ENCODE results near the gene TXNIP. TPM values are rescaled to one million over a fixed set of nuclear protein-coding genes. Genes with fewer than 3 reads are reported as not detected.
A peak's percentile ranks its signal among the peaks of the same experiment; 100 is the strongest.

The TXNIP gene
- polyA plus RNA-seq, 4 donors, result 85.4 to 652 (median 266) TPM

- 0 to 2% (median 0%) methylated on average over 39 to 44 of the region's 44 CpGs for WGBS, 3 donors
- FAIRE-seq, result no peak
- Histone ChIP-seq H3K4me1 (ENCODE audit: control insufficient read depth in 3 of 3, insufficient read depth in 2 of 3, low read depth in 1 of 3, low read length in 2 of 3) (peaks cover 2 to 43% (median 10%) of the 10 kb centered on the region in 3 donors), H3K27ac (ENCODE audit: low read depth in 1 of 3, low read length in 2 of 3) (peak overlapping the region in 2 of 3 donors; percentile 70 to 83), H3K27me3 (ENCODE audit: control insufficient read depth in 3 of 3, insufficient read depth in 3 of 3, low read length in 3 of 3) (peaks cover 0 to 61% (median 0%) of the 10 kb centered on the region in 3 donors), H3K9me3 (ENCODE audit: control insufficient read depth in 2 of 2, insufficient read depth in 1 of 2, low read depth in 1 of 2, low read length in 1 of 2) (no peaks in the 10 kb centered on the region), H3K4me3 (ENCODE audit: low read depth in 1 of 3, low read length in 3 of 3) (peak overlapping the region; percentile 38 to 65 (median 44)), H3K36me3 (ENCODE audit: control insufficient read depth in 3 of 3, insufficient read depth in 2 of 3, low read depth in 1 of 3, low read length in 3 of 3) (no peaks in the 10 kb centered on the region)
- peak; percentile 46 to 76 for DNase-seq
Observed at GRCh38 chr1:145960468-145961108, 35.8 kb downstream of the TXNIP start.

- FAIRE-seq, result no peak
- Histone ChIP-seq H3K9me3 (ENCODE audit: control insufficient read depth in 2 of 2, insufficient read depth in 1 of 2, low read depth in 1 of 2, low read length in 1 of 2) (no peaks in the 10 kb centered on the region), H3K4me1 (ENCODE audit: control insufficient read depth in 3 of 3, insufficient read depth in 2 of 3, low read depth in 1 of 3, low read length in 2 of 3) (peaks cover 2 to 43% (median 14%) of the 10 kb centered on the region in 3 donors), H3K36me3 (ENCODE audit: control insufficient read depth in 3 of 3, insufficient read depth in 2 of 3, low read depth in 1 of 3, low read length in 3 of 3) (no peaks in the 10 kb centered on the region), H3K27ac (ENCODE audit: low read depth in 1 of 3, low read length in 2 of 3) (peak overlapping the region in 2 of 3 donors; percentile 70 to 83), H3K27me3 (ENCODE audit: control insufficient read depth in 3 of 3, insufficient read depth in 3 of 3, low read length in 3 of 3) (peaks cover 0 to 62% (median 0%) of the 10 kb centered on the region in 3 donors), H3K4me3 (ENCODE audit: low read depth in 1 of 3, low read length in 3 of 3) (peak overlapping the region in 2 of 3 donors; percentile 44 to 65)
- WGBS, 3 donors, result 3 to 16% (median 11%) methylated on average over 12 of the region's 12 CpGs
- peak in 1 of 2 donors; percentile 20 for DNase-seq
Observed at GRCh38 chr1:145959957-145960467, 36.4 kb downstream of the TXNIP start.

- Histone ChIP-seq H3K9me3 (ENCODE audit: control insufficient read depth in 2 of 2, insufficient read depth in 1 of 2, low read depth in 1 of 2, low read length in 1 of 2) (no peaks in the 10 kb centered on the region), H3K4me1 (ENCODE audit: control insufficient read depth in 3 of 3, insufficient read depth in 2 of 3, low read depth in 1 of 3, low read length in 2 of 3) (peaks cover 2 to 43% (median 20%) of the 10 kb centered on the region in 3 donors), H3K27me3 (ENCODE audit: control insufficient read depth in 3 of 3, insufficient read depth in 3 of 3, low read length in 3 of 3) (peaks cover 0 to 62% (median 0%) of the 10 kb centered on the region in 3 donors), H3K36me3 (ENCODE audit: control insufficient read depth in 3 of 3, insufficient read depth in 2 of 3, low read depth in 1 of 3, low read length in 3 of 3) (no peaks in the 10 kb centered on the region), H3K27ac (ENCODE audit: low read depth in 1 of 3, low read length in 2 of 3) (peak overlapping the region in 1 of 3 donors; percentile 33), H3K4me3 (ENCODE audit: low read depth in 1 of 3, low read length in 3 of 3) (no peak overlapping the region)
- no peak for DNase-seq
- FAIRE-seq, result no peak
Observed at GRCh38 chr1:145959333-145959732, 37.0 kb downstream of the TXNIP start.

GRCh38 chr1:145958734-145959133, 37.6 kb downstream of the TXNIP start:
- DNase-seq (no peak), FAIRE-seq (no peak)
- Histone ChIP-seq H3K4me3 (ENCODE audit: low read depth in 1 of 3, low read length in 3 of 3) (no peak overlapping the region), H3K9me3 (ENCODE audit: control insufficient read depth in 2 of 2, insufficient read depth in 1 of 2, low read depth in 1 of 2, low read length in 1 of 2) (no peaks in the 10 kb centered on the region), H3K4me1 (ENCODE audit: control insufficient read depth in 3 of 3, insufficient read depth in 2 of 3, low read depth in 1 of 3, low read length in 2 of 3) (peaks cover 2 to 38% (median 18%) of the 10 kb centered on the region in 3 donors), H3K27ac (ENCODE audit: low read depth in 1 of 3, low read length in 2 of 3) (no peak overlapping the region), H3K27me3 (ENCODE audit: control insufficient read depth in 3 of 3, insufficient read depth in 3 of 3, low read length in 3 of 3) (peaks cover 0 to 61% (median 0%) of the 10 kb centered on the region in 3 donors), H3K36me3 (ENCODE audit: control insufficient read depth in 3 of 3, insufficient read depth in 2 of 3, low read depth in 1 of 3, low read length in 3 of 3) (no peaks in the 10 kb centered on the region)

GRCh38 chr1:145957443-145958319, 38.7 kb downstream of the TXNIP start, which contains the start of gene LIX1L:
Gene LIX1L, minus strand, starts transcription at chr1:145958017. Its CDS starts 90 bp downstream, at chr1:145957927.
- Histone ChIP-seq H3K4me1 (ENCODE audit: control insufficient read depth in 3 of 3, insufficient read depth in 2 of 3, low read depth in 1 of 3, low read length in 2 of 3) (peaks cover 0 to 28% (median 13%) of the 10 kb centered on the region in 3 donors), H3K9me3 (ENCODE audit: control insufficient read depth in 2 of 2, insufficient read depth in 1 of 2, low read depth in 1 of 2, low read length in 1 of 2) (no peaks in the 10 kb centered on the region), H3K4me3 (ENCODE audit: low read depth in 1 of 3, low read length in 3 of 3) (peak within 1 kb of the TSS; percentile 56 to 67 (median 60)), H3K27ac (ENCODE audit: low read depth in 1 of 3, low read length in 2 of 3) (peak within 1 kb of the TSS in 2 of 3 donors; percentile 84 to 92), H3K27me3 (ENCODE audit: control insufficient read depth in 3 of 3, insufficient read depth in 3 of 3, low read length in 3 of 3) (peaks cover 0 to 51% (median 0%) of the 10 kb centered on the region in 3 donors), H3K36me3 (ENCODE audit: control insufficient read depth in 3 of 3, insufficient read depth in 2 of 3, low read depth in 1 of 3, low read length in 3 of 3) (no peaks in the 10 kb centered on the region)
- 0 to 1% (median 1%) methylated on average over 49 to 60 of the region's 60 CpGs for WGBS, 3 donors
- peak; percentile 95 to 97 for DNase-seq
- FAIRE-seq, result no peak

GRCh38 chr1:145956781-145957442, 39.5 kb downstream of the TXNIP start:
- H3K27ac ChIP-seq (ENCODE audit: low read depth in 1 of 3, low read length in 2 of 3), result peak overlapping the region in 2 of 3 donors; percentile 84 to 92
- H3K9me3 ChIP-seq (ENCODE audit: control insufficient read depth in 2 of 2, insufficient read depth in 1 of 2, low read depth in 1 of 2, low read length in 1 of 2), result no peaks in the 10 kb centered on the region
- H3K4me3 ChIP-seq (ENCODE audit: low read depth in 1 of 3, low read length in 3 of 3), result peak overlapping the region; percentile 12 to 60 (median 56)
- no peak for FAIRE-seq
- H3K36me3 ChIP-seq (ENCODE audit: control insufficient read depth in 3 of 3, insufficient read depth in 2 of 3, low read depth in 1 of 3, low read length in 3 of 3), result no peaks in the 10 kb centered on the region
- H3K4me1 ChIP-seq (ENCODE audit: control insufficient read depth in 3 of 3, insufficient read depth in 2 of 3, low read depth in 1 of 3, low read length in 2 of 3), result peaks cover 0 to 21% (median 13%) of the 10 kb centered on the region in 3 donors
- peaks cover 0 to 43% (median 0%) of the 10 kb centered on the region in 3 donors for H3K27me3 ChIP-seq (ENCODE audit: control insufficient read depth in 3 of 3, insufficient read depth in 3 of 3, low read length in 3 of 3)
- DNase-seq, result no peak
- WGBS, 3 donors, result 27 to 61% (median 41%) methylated on average over 3 of the region's 3 CpGs

GRCh38 chr1:145956361-145956760, 40.0 kb downstream of the TXNIP start:
- H3K36me3 ChIP-seq (ENCODE audit: control insufficient read depth in 3 of 3, insufficient read depth in 2 of 3, low read depth in 1 of 3, low read length in 3 of 3), result no peaks in the 10 kb centered on the region
- no peak for FAIRE-seq
- H3K9me3 ChIP-seq (ENCODE audit: control insufficient read depth in 2 of 2, insufficient read depth in 1 of 2, low read depth in 1 of 2, low read length in 1 of 2), result no peaks in the 10 kb centered on the region
- H3K4me1 ChIP-seq (ENCODE audit: control insufficient read depth in 3 of 3, insufficient read depth in 2 of 3, low read depth in 1 of 3, low read length in 2 of 3), result peaks cover 0 to 16% (median 13%) of the 10 kb centered on the region in 3 donors
- H3K27ac ChIP-seq (ENCODE audit: low read depth in 1 of 3, low read length in 2 of 3), result peak overlapping the region in 2 of 3 donors; percentile 84 to 92
- H3K27me3 ChIP-seq (ENCODE audit: control insufficient read depth in 3 of 3, insufficient read depth in 3 of 3, low read length in 3 of 3), result peaks cover 0 to 38% (median 0%) of the 10 kb centered on the region in 3 donors
- no peak for DNase-seq
- H3K4me3 ChIP-seq (ENCODE audit: low read depth in 1 of 3, low read length in 3 of 3), result peak overlapping the region in 2 of 3 donors; percentile 12 to 56

- Histone ChIP-seq H3K4me3 (ENCODE audit: low read depth in 1 of 3, low read length in 3 of 3) (no peak overlapping the region), H3K27ac (ENCODE audit: low read depth in 1 of 3, low read length in 2 of 3) (peak overlapping the region in 1 of 3 donors; percentile 40), H3K4me1 (ENCODE audit: control insufficient read depth in 3 of 3, insufficient read depth in 2 of 3, low read depth in 1 of 3, low read length in 2 of 3) (peaks cover 0 to 13% (median 8%) of the 10 kb centered on the region in 3 donors), H3K9me3 (ENCODE audit: control insufficient read depth in 2 of 2, insufficient read depth in 1 of 2, low read depth in 1 of 2, low read length in 1 of 2) (no peaks in the 10 kb centered on the region), H3K36me3 (ENCODE audit: control insufficient read depth in 3 of 3, insufficient read depth in 2 of 3, low read depth in 1 of 3, low read length in 3 of 3) (no peaks in the 10 kb centered on the region), H3K27me3 (ENCODE audit: control insufficient read depth in 3 of 3, insufficient read depth in 3 of 3, low read length in 3 of 3) (peaks cover 0 to 29% (median 0%) of the 10 kb centered on the region in 3 donors)
- no peak for DNase-seq
- no peak for FAIRE-seq
- WGBS, 3 donors, result 44 to 74% (median 55%) methylated on average over 2 of the region's 2 CpGs
Observed at GRCh38 chr1:145955436-145955835, 40.9 kb downstream of the TXNIP start.

Measured in small intestine (tissue), 7 donors.